ENCODE data around the gene ARID1B. TPM values are rescaled to one million over a fixed set of nuclear protein-coding genes. Genes with fewer than 3 reads are reported as not detected.
"Not testable (repeated sequence)": the region's sequence is repeated elsewhere in the genome, so short reads cannot be mapped to it uniquely, and the experiment has no call there.

Gene ARID1B
- total and polyA plus RNA-seq, 7 experiments from 2014 or later: 17.5 to 164 (median 139) TPM

DNA sequence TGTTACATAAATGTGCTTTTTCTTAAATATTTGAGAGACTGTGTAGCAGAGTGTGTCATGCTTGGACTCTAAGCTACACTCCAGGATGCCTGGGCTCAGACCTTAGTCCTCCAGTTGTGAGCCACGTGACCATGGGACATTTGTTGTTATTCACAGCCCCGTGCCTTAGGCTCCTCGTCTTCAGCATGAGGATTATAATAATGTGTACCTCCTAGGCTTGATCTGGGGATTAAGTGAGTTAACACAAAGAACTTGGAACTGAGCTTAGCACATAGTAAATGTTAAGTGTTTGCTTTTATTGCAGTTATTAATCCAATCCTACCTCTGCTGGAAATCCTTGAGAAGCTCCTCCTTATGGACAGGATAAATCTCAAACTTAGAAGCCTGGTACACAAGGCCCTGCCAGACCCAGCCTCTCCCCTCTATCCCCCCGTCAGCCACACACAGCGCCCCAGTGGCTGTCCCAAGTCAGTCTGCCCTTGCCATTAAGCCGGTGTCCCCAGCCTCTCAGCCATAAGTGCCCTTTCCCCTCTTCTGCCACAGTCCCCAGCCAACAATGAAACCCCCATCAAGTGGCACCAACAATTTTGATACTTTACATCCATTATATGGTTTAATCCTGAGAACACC is 368.6 kb downstream of the ARID1B start:
- peaks cover 0 to 39% (median 12%) of the 10 kb centered on the region in 5 donors for H3K36me3 Mint-ChIP-seq
- DNase-seq (no peak), ATAC-seq (no peak)
- Histone ChIP-seq H3K9me3 (ENCODE audit: control insufficient read depth in 2 of 3, low read length in 3 of 3) (no peaks in the 10 kb centered on the region), H3K36me3 (ENCODE audit: control insufficient read depth in 2 of 3, insufficient read depth in 3 of 3, low read length in 3 of 3) (peaks cover 0 to 34% (median 0%) of the 10 kb centered on the region in 3 experiments), H3K27ac (ENCODE audit: low read depth, low read length) (no peak overlapping the region), H3K4me3 (ENCODE audit: low read length) (no peak overlapping the region), H3K4me1 (ENCODE audit: control insufficient read depth in 2 of 2, insufficient read depth in 2 of 2, low read length in 2 of 2) (peaks cover 0 to 15% of the 10 kb centered on the region in 2 donors), H3K27me3 (ENCODE audit: control insufficient read depth in 2 of 2, insufficient read depth in 2 of 2, low read length in 2 of 2) (no peaks in the 10 kb centered on the region)
- intact Hi-C loops (cut with micrococcal nuclease): no loop called here
- no peak overlapping the region for H3K4me3 Mint-ChIP-seq
- peak overlapping the region in 7 of 9 donors; percentile 44 to 89 (median 68) for H3K27ac Mint-ChIP-seq
- CTCF ChIA-PET: no interaction called here
- peaks cover 0 to 32% (median 7%) of the 10 kb centered on the region in 7 donors for H3K4me1 Mint-ChIP-seq
- no peaks in the 10 kb centered on the region for H3K9me3 Mint-ChIP-seq
- H3K27me3 Mint-ChIP-seq: no peaks in the 10 kb centered on the region
- POLR2A ChIA-PET: interaction anchor here (0.8 to 1.4 kb wide), 2 partner anchors 13 to 22 kb away, joined by 3 to 4 read pairs; no protein-coding TSS in a partner anchor

DNA sequence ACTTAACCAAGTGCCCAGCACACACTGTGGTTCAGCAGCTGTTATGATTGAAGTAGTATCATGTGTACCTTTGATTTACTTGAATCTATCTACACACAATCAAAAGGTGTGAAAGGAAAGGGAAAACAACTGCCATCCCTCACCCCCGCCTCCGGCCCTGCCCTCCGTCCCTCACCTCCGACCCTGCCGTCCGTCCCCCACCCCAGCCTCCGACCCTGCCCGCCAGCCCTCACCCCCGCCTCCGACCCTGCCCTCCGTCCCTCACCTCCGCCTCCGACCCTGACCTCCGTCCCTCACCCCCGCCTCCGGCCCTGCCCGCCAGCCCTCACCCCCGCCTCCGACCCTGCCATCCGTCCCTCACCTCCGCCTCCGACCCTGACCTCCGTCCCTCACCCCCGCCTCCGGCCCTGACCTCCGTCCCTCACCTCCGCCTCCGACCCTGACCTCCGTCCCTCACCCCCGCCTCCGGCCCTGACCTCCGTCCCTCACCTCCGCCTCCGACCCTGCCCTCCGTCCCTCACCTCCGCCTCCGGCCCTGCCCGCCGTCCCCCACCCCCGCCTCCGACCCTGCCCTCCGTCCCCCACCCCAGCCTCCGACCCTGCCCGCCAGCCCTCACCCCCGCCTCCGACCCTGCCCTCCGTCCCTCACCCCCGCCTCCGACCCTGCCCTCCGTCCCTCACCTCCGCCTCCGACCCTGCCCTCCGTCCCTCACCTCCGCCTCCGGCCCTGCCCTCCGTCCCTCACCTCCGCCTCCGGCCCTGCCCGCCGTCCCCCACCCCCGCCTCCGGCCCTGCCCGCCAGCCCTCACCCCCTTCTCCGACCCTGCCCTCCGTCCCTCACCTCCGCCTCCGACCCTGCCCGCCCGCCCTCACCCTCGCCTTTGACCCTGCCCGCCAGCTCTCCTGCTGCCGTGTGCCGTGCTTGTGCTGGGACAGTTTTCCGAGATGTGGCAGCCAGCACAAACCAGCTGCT is 370.2 kb downstream of the ARID1B start:
- peaks cover 6 to 45% (median 19%) of the 10 kb centered on the region in 7 donors for H3K4me1 Mint-ChIP-seq
- CTCF ChIA-PET: interaction anchor here (0.6 kb wide), 1 partner anchor 94 kb away, joined by 3 read pairs; no protein-coding TSS in a partner anchor
- H3K36me3 Mint-ChIP-seq: peaks cover 0 to 48% (median 17%) of the 10 kb centered on the region in 5 donors

DNA sequence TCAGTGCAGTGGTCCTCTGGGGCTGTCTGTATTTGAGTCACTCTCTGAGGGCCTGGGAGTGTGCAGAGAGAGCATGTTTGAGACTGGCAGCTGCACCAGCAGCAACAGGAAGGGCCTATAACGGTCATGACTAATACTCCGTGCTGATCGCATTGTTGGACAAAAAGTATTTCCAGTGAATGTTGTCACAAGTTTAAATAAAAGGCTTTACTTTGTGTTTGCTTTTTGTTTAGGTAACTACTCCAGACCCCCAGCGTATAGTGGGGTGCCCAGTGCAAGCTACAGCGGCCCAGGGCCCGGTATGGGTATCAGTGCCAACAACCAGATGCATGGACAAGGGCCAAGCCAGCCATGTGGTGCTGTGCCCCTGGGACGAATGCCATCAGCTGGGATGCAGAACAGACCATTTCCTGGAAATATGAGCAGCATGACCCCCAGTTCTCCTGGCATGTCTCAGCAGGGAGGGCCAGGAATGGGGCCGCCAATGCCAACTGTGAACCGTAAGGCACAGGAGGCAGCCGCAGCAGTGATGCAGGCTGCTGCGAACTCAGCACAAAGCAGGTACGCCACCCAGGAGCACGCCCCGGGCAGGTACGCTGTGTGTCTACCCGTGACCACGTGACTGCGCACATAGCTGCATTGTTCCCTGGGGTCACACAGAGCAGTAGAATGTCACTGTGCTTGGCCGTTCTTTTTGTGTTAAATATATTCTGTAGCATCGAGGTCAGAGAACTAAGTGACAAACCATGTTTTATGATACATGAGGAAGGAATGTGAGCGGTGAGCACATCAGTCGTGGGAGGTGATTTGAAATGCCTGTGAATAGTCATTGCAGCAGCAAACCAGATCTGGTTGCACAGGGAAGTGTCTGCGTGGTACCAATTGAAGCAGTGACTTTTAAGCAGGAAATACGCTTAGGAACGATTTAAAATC is 371.5 kb downstream of the ARID1B start:
- Mint-ChIP-seq H3K27me3 (no peaks in the 10 kb centered on the region), H3K4me3 (no peak overlapping the region), H3K9me3 (no peaks in the 10 kb centered on the region), H3K4me1 (peaks cover 6 to 39% (median 19%) of the 10 kb centered on the region in 7 donors), H3K27ac (peak overlapping the region in 3 of 9 donors; percentile 17 to 59 (median 56)), H3K36me3 (peaks cover 0 to 44% (median 17%) of the 10 kb centered on the region in 5 donors)
- Histone ChIP-seq H3K4me3 (ENCODE audit: low read length) (no peak overlapping the region), H3K4me1 (ENCODE audit: control insufficient read depth in 2 of 2, insufficient read depth in 2 of 2, low read length in 2 of 2) (peaks cover 0 to 15% of the 10 kb centered on the region in 2 donors), H3K9me3 (ENCODE audit: control insufficient read depth in 2 of 3, low read length in 3 of 3) (no peaks in the 10 kb centered on the region), H3K27me3 (ENCODE audit: control insufficient read depth in 2 of 2, insufficient read depth in 2 of 2, low read length in 2 of 2) (no peaks in the 10 kb centered on the region), H3K36me3 (ENCODE audit: control insufficient read depth in 2 of 3, insufficient read depth in 3 of 3, low read length in 3 of 3) (peaks cover 0 to 36% (median 0%) of the 10 kb centered on the region in 3 experiments), H3K27ac (ENCODE audit: low read depth, low read length) (no peak overlapping the region)
- ChIA-PET CTCF (no interaction called here), POLR2A (no interaction called here)
- intact Hi-C loops (cut with micrococcal nuclease): no loop called here
- DNase-seq: no peak
- no peak for ATAC-seq

More for the DNA sequence above, 370.2 kb downstream of the ARID1B start:
- H3K9me3 Mint-ChIP-seq; POLR2A ChIA-PET; H3K27me3 Mint-ChIP-seq; H3K27ac ChIP-seq (ENCODE audit: low read depth, low read length); DNase-seq; H3K4me3 Mint-ChIP-seq; H3K9me3 ChIP-seq (ENCODE audit: control insufficient read depth in 2 of 3, low read length in 3 of 3); H3K4me3 ChIP-seq (ENCODE audit: low read length); H3K27me3 ChIP-seq (ENCODE audit: control insufficient read depth in 2 of 2, insufficient read depth in 2 of 2, low read length in 2 of 2); intact Hi-C loops (cut with micrococcal nuclease): not testable (repeated sequence)
- Histone ChIP-seq H3K36me3 (ENCODE audit: control insufficient read depth in 2 of 3, insufficient read depth in 3 of 3, low read length in 3 of 3) (peaks cover 0 to 36% (median 0%) of the 10 kb centered on the region in 3 experiments), H3K4me1 (ENCODE audit: control insufficient read depth in 2 of 2, insufficient read depth in 2 of 2, low read length in 2 of 2) (peaks cover 0 to 15% of the 10 kb centered on the region in 2 donors)
- peak; percentile 69 for ATAC-seq
- peak overlapping the region in 2 of 9 donors; percentile 17 to 38 for H3K27ac Mint-ChIP-seq

DNA sequence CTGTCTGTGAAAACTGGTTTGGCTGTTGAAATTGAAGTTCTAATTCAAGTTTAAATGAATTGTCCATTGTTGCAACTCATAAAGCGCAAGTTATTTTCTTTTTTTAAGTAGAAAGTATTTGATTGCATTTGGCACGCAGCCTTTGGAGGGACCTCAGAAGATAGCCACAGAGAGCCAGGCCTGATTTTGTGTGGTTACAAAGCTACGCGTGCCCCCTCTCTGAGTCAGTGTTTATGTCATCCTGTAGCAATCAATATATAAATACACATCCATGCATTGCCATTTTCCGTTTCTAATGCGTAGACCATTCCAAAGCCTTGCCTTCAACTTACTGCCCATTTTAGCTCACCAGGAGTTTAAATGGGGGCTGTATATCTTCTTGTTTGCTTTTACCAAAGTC is 372.9 kb downstream of the ARID1B start:
- intact Hi-C loops (cut with micrococcal nuclease): no loop called here
- peaks cover 6 to 44% (median 19%) of the 10 kb centered on the region in 7 donors for H3K4me1 Mint-ChIP-seq
- ChIA-PET POLR2A (no interaction called here), CTCF (no interaction called here)
- H3K27ac Mint-ChIP-seq: no peak overlapping the region
- no peaks in the 10 kb centered on the region for H3K27me3 Mint-ChIP-seq
- no peaks in the 10 kb centered on the region for H3K9me3 Mint-ChIP-seq
- no peaks in the 10 kb centered on the region for H3K9me3 ChIP-seq (ENCODE audit: control insufficient read depth in 2 of 3, low read length in 3 of 3)
- no peak overlapping the region for H3K4me3 ChIP-seq (ENCODE audit: low read length)
- DNase-seq: no peak
- H3K27ac ChIP-seq (ENCODE audit: low read depth, low read length): no peak overlapping the region
- ATAC-seq: no peak
- no peaks in the 10 kb centered on the region for H3K27me3 ChIP-seq (ENCODE audit: control insufficient read depth in 2 of 2, insufficient read depth in 2 of 2, low read length in 2 of 2)
- H3K36me3 Mint-ChIP-seq: peaks cover 4 to 53% (median 26%) of the 10 kb centered on the region in 5 donors
- no peak overlapping the region for H3K4me3 Mint-ChIP-seq
- peaks cover 0 to 15% of the 10 kb centered on the region in 2 donors for H3K4me1 ChIP-seq (ENCODE audit: control insufficient read depth in 2 of 2, insufficient read depth in 2 of 2, low read length in 2 of 2)
- peaks cover 0 to 36% (median 0%) of the 10 kb centered on the region in 3 experiments for H3K36me3 ChIP-seq (ENCODE audit: control insufficient read depth in 2 of 3, insufficient read depth in 3 of 3, low read length in 3 of 3)

DNA sequence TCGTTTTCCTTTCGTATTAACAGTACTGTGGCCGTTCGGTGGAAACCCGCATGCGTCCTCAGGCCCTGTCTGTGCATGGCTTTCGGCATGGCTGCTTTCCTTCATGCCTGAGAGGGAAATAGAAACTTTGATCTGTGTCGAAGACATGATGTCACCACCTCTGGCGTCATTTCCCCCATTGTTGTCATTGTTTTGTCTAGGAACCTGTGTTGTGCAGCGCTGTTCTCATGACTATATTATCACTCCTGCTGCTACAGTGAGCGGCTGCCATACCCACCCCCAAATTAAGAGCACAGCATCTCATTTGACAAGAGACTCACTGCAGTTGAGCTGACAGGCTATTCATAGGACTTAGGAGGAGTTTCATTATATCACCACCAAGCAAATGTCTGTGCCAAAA is 373.9 kb downstream of the ARID1B start:
- Mint-ChIP-seq H3K9me3 (no peaks in the 10 kb centered on the region), H3K36me3 (peaks cover 4 to 62% (median 26%) of the 10 kb centered on the region in 5 donors), H3K4me1 (peaks cover 2 to 41% (median 22%) of the 10 kb centered on the region in 7 donors), H3K27me3 (no peaks in the 10 kb centered on the region), H3K4me3 (no peak overlapping the region), H3K27ac (peak overlapping the region in 2 of 9 donors; percentile 21 to 79)
- H3K27ac ChIP-seq (ENCODE audit: low read depth, low read length): no peak overlapping the region
- H3K9me3 ChIP-seq (ENCODE audit: control insufficient read depth in 2 of 3, low read length in 3 of 3): no peaks in the 10 kb centered on the region
- peaks cover 0 to 8% of the 10 kb centered on the region in 2 donors for H3K4me1 ChIP-seq (ENCODE audit: control insufficient read depth in 2 of 2, insufficient read depth in 2 of 2, low read length in 2 of 2)
- no peak for ATAC-seq
- H3K27me3 ChIP-seq (ENCODE audit: control insufficient read depth in 2 of 2, insufficient read depth in 2 of 2, low read length in 2 of 2): no peaks in the 10 kb centered on the region
- H3K36me3 ChIP-seq (ENCODE audit: control insufficient read depth in 2 of 3, insufficient read depth in 3 of 3, low read length in 3 of 3): peaks cover 0 to 37% (median 4%) of the 10 kb centered on the region in 3 experiments
- intact Hi-C loops (cut with micrococcal nuclease): no loop called here
- CTCF ChIA-PET: no interaction called here
- POLR2A ChIA-PET: no interaction called here
- no peak overlapping the region for H3K4me3 ChIP-seq (ENCODE audit: low read length)
- DNase-seq: no peak

DNA sequence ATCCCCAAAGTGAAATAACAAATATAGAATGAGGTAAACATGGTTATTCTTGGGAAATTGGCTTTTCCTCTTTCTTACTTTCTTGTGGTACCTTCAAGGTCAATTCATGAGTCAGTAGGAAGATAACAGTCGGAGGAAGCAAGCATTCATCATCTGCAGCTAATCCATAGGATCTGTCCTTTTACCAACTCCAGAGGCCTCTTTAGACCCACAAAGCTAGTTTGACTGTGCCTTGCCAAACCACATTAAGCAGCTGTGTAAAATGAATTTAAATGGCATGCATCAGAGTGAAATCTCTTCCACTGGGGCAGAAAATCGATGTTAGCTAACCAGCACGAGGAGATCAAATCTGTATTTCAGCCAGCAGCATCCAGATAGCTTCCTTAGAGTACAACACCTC is 374.8 kb downstream of the ARID1B start:
- Histone ChIP-seq H3K9me3 (ENCODE audit: control insufficient read depth in 2 of 3, low read length in 3 of 3) (no peaks in the 10 kb centered on the region), H3K4me3 (ENCODE audit: low read length) (no peak overlapping the region), H3K36me3 (ENCODE audit: control insufficient read depth in 2 of 3, insufficient read depth in 3 of 3, low read length in 3 of 3) (peaks cover 0 to 44% (median 4%) of the 10 kb centered on the region in 3 experiments), H3K27ac (ENCODE audit: low read depth, low read length) (no peak overlapping the region), H3K27me3 (ENCODE audit: control insufficient read depth in 2 of 2, insufficient read depth in 2 of 2, low read length in 2 of 2) (no peaks in the 10 kb centered on the region), H3K4me1 (ENCODE audit: control insufficient read depth in 2 of 2, insufficient read depth in 2 of 2, low read length in 2 of 2) (no peaks in the 10 kb centered on the region)
- no peaks in the 10 kb centered on the region for H3K9me3 Mint-ChIP-seq
- H3K4me1 Mint-ChIP-seq: peaks cover under 1 to 33% (median 20%) of the 10 kb centered on the region in 7 donors
- DNase-seq (no peak), ATAC-seq (no peak)
- ChIA-PET POLR2A (interaction anchor here (0.5 to 0.6 kb wide), 2 partner anchors 24 to 449 kb away, joined by 3 read pairs; no protein-coding TSS in a partner anchor), CTCF (interaction anchor here (0.7 kb wide), 1 partner anchor 10 kb away, joined by 4 read pairs; no protein-coding TSS in a partner anchor)
- peaks cover 4 to 59% (median 26%) of the 10 kb centered on the region in 5 donors for H3K36me3 Mint-ChIP-seq
- H3K27me3 Mint-ChIP-seq: no peaks in the 10 kb centered on the region
- intact Hi-C loops (cut with micrococcal nuclease): no loop called here
- no peak overlapping the region for H3K4me3 Mint-ChIP-seq
- peak overlapping the region in 2 of 9 donors; percentile 14 to 21 for H3K27ac Mint-ChIP-seq

All from naive thymus-derived CD4-positive, alpha-beta T cell (primary cell).